NCI-H774 (cell line): ENCODE data around the gene IPCEF1.
A peak's percentile ranks its signal among the peaks of the same experiment; 100 is the strongest.
"Not testable (repeated sequence)": the region's sequence is repeated elsewhere in the genome, so short reads cannot be mapped to it uniquely, and the experiment has no call there.

Source experiments
- DNase-seq: peaks from one replicate; lab custom pipeline; 2025; lab: John Stamatoyannopoulos, UW

IPCEF1 gene

GRCh38 chr6:154371281-154371680 lies 14.7 kb upstream of the IPCEF1 start:
- DNase-seq, result no peak

DNA sequence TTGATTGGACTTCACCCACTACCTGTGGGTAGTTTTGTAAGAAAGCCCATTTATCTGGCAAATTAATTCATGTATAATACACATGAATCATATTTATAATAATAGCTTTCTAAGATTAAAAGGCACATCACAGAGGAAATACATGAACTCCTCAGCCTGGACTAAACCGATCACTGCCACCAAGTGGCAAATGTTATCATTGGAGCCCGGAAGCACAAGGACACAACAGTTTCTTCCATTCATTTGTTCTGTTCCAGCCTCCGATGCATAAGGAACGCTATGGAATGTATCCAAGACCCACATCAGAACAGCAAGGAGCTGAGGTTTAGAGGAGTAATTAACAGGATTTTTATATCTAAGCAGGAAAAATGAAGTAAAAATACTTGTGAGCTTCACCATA lies 13.9 kb upstream of the IPCEF1 start:
- DNase-seq, result no peak

GRCh38 chr6:154367839-154368695 lies 11.5 kb upstream of the IPCEF1 start:
- DNase-seq, result no peak

DNA sequence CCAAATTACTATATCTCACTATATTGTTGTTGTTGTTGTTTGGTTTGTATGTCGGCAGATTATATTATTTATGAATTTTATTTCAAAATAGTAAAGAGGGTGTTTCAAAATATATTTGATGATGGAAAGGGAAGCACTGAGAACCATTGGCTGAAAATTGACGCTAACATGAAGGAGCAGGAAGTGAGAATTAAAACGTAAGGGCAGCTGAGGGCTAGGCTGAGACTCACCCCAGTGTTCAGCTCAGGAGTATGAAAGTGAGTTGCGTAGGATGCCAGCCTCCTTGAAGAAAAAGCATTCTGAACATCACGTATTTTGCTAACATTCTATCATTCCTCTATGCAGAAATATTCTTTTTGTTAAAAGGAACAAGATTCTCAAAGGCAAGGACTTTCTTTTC lies 10.7 kb upstream of the IPCEF1 start:
- no peak for DNase-seq

DNA sequence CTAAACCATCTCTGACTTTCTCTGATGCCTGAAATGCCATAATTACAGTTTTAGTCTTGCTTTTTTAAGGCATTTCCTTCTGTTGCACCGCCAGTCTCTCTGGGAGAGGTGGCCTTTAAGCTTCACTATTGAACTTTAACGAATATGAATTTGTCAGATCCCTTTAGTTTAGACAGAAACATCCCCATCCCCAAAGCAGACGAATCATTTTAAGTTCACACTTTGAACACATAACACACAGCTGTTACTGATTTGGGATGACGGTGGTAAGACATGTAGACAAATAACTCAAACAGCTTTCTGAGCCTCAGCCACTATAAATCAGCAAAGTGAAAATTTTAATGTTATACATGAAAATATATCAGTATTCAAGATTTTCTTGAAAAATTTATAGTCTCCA lies 7.2 kb upstream of the IPCEF1 start:
- DNase-seq, result no peak

DNA sequence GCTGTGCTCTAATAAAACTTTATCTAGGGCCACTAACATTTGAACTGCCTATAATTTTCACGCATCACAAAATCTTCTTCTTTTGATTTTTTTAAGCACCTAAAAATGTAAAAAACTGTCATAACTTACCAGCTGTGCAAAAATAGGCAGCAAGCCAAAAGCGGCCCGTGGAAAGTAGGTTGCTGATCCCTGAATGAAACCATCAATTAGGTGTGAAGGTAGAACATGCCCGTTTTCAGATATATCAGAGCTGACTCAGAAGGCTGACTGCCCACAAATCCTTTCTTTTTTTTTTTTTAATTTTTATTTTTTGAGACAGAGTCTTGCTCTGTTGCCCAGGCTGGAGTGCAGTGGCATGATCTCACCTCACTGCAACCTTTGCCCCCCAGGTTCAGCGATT lies 4.9 kb upstream of the IPCEF1 start:
- DNase-seq, result no peak

DNA sequence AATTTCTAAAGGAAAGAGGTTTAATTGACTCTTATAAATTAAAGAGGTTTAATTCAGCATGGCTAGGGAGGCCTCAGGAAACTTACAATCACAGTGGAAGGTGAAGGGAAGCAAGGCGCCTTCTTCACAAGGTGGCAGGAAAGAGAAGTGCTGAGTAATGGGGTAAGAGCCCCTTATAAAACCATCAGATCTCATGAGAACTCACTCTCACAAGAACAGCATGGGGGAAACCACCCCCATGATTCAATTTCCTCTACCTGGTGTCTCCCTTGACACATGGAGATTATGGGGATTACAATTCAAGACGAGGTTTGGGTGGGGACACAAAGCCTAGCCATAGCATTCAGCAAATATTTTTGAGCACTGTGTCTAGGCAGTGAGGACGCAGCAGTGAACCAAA lies 3.9 kb upstream of the IPCEF1 start:
- DNase-seq, result no peak

- DNase-seq, result no peak
These were observed 3.1 kb upstream of the IPCEF1 start for GRCh38 chr6:154359679-154360078.

DNA sequence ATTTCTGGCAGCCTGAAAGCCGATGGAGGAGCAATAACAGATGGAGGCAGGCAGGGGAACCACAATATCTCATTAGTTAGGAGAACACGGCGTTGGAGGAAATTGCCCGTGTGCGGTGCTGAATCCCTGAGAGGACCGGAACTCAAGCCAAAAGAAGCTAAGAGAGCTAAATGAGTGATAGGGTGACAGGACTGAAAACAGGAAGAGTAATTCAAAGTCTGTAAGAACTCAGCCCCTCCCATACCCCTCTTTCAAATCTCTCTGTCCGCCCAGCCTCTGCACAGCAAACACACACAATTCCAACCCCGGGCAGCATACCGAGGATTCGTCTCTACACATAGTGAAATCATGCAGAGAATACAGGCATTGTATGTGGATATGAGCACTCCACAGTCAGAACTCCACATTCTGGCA lies 2.6 kb upstream of the IPCEF1 start:
- no peak for DNase-seq

DNA sequence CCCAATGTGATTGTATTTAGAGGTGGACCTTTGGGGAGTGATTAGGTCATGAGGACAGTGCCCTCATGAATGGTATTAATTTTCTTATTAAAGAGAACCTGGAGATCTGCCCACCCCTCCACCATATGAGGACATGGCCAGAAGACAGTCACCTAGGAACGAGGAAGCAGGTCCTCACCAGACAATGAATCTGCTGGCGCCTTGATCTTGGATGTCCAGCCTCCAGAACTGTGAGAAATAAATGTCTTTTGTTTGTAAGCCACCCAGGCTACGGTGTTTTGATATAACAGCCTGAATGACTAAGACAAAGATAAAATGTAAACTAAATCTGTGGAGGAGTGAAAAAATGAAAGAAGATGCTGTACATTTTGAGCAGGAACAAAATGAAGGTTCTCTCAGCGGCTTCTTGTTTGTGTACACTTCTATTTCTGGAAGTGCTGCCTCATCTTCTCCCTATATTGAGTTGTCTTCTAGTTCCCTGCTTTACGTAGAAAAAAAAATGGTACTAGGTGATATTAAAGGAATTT lies 1.5 kb upstream of the IPCEF1 start:
- DNase-seq, result no peak

DNA sequence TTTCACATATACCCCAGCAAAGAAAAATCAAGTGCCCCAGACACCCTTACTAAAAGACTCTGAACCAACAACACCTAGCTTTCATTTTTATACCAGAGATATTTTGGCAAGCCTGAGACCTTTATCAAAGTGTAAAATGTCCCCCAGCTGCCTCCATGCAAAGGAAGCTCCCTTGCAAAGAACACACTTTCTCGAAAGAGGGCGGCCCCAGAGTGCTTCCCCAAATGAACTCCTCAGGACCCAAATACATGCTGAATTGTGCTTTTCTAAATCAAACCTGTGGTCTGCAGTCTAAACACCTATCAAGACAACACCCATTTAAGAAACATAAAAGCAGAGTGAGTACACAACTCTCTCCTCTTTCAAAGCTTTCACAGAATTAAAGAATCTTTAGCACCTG lies 490 bp downstream of the IPCEF1 start:
- DNase-seq, result no peak

DNA sequence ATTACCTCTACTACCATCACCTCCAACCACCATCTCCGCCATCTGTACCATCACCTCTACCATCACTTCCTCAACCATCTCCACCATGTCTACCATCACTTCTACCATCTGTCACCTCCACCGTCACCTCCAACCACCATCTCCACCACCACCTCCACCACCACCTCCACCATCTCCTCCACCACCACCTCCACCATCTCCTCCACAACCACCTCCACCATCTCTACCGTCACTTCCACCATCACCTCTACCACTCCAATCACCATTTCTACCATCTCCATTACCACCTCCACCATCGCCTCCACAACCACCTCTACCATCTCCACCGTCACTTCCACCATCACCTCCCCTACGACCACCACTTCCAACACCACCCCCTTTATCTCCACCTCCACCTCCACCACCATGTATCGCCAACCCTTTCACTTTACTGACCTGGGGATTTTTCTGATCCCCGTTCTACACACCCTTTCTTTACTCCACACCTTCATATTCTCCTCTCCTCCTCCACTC lies 2.3 kb downstream of the IPCEF1 start:
- DNase-seq, result no peak

- no peak for DNase-seq
These were observed 3.0 kb downstream of the IPCEF1 start for GRCh38 chr6:154353626-154354025.

DNA sequence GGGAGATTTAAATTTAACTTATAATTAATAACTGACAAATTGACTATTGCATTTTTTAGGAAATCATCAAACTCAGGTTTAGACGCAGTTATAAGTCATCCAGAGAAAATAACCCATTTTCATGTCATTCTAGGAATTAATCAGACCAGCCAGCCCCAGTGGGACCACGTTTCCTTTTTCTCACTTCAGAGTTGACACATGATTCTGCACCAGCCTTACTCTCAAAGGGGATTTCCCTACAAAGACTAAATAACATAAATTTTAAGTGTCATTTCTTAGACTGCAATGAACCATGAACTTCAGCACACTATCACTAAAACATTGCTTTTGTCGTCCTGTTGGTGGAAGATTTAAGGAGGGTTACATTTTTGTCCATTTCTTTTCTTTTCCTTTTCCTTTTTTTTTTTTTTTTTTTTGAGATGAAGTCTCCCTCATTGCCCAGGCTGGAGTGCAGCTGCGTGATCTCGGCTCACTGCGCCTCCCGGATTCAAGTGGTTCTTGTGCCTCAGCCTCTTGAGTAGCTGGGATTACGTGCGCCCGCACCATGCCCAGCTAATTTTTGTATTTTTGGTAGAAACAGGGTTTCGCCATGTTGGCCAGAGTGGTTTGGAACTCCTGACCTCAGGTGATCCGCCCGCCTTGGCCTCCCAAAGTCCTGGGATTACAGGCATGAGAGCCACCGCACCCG lies 3.6 kb downstream of the IPCEF1 start:
- DNase-seq, result no peak

DNA sequence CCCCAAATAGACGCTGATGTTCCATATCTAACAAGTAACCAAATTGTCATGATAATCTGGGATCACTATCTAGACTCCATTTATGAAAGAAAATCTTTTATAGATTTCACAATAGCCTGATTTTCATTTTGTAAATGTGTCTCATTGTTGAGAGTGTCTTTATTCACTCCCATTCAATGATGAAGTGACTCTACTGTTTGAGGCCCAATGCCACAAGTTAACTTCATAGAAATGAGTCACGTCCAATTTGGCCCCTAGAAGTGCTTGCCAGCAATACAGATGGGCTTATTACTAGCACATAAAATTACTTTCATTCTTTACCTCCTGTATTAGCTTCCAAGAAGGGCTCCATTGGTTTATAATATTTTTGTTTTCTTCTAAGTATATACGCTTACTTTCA lies 6.3 kb downstream of the IPCEF1 start:
- DNase-seq, result no peak

GRCh38 chr6:154347981-154348380 lies 8.6 kb downstream of the IPCEF1 start:
- DNase-seq, result no peak

- DNase-seq, result no peak
These were observed 10.8 kb downstream of the IPCEF1 start for GRCh38 chr6:154345811-154346210.

- DNase-seq, result peak; percentile 89
These were observed 12.9 kb downstream of the IPCEF1 start for GRCh38 chr6:154343473-154344308.

DNA sequence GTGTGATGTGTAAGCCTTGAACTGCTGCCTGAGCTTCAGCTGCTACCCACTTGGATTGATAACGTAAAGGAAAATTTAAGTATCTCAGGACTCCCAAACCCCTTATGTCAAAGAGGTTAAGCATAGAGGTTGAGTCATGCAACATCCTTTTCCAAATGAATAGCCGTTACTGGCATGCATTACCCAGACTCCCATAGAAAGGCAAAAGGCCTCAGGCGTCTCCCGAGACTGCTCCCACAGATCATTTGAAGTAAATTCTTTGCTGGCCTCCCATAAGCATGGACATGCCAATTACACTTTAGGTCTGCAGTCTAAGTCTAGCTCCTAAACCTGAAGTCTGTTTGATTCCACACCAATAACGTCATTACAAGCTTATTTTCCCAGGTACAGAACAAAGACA lies 14.7 kb downstream of the IPCEF1 start:
- DNase-seq, result no peak

- no peak for DNase-seq
These were observed 15.3 kb downstream of the IPCEF1 start for GRCh38 chr6:154341336-154341735.

DNA sequence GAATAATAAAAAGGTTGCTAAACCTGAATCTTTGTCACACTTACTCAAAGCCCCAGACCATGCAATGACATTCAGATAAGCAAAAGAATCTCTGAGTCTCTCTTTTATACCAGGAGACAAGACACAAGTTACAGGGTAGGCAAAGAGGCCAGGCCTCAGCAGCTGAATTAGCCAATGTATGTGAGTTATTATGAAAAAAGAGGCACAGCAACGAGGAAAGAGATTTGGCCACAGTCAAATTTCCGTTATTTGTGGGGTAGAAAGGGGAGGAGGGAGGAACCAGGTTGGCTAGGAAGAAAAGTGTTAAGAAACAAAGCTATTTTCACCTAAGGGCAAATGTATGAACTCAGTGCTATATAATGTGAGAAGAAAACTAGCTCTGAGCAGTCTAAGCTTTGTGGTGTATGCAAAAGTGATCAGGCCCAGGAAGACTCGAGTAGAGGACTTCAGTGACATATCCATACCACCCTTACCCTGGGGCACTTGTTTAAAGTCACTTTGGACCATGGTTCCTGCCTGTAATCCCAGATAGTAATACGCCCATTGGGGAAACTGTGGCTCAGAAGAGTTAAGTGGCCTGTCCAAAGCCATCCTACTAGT lies 19.1 kb downstream of the IPCEF1 start:
- DNase-seq, result no peak

GRCh38 chr6:154334147-154334546 lies 22.5 kb downstream of the IPCEF1 start:
- not testable (repeated sequence) for DNase-seq
